Measurements from ENCODE around the gene PFKFB2.

Gene PFKFB2

GRCh38 chr1:207015791-207016190, 37.3 kb upstream of the PFKFB2 start:
- Mint-ChIP-seq H3K9me3 (no peaks in the 10 kb centered on the region), H3K27ac (no peak overlapping the region), H3K27me3 (ENCODE audit: low read depth) (peaks cover 20% of the 10 kb centered on the region), H3K4me1 (no peaks in the 10 kb centered on the region), H3K4me3 (no peak overlapping the region), H3K36me3 (ENCODE audit: low read depth) (no peaks in the 10 kb centered on the region)
- no peak for TF ChIP-seq CTCF (IDR thresholded peaks at IDR 0.05; ENCODE audit: unreplicated experiment in 3 of 3)

GRCh38 chr1:207017615-207018559, 35.2 kb upstream of the PFKFB2 start:
- no peak for TF ChIP-seq CTCF (IDR thresholded peaks at IDR 0.05; ENCODE audit: unreplicated experiment in 3 of 3)
- H3K36me3 Mint-ChIP-seq (ENCODE audit: low read depth): no peaks in the 10 kb centered on the region
- no peaks in the 10 kb centered on the region for H3K9me3 Mint-ChIP-seq
- no peak overlapping the region for H3K4me3 Mint-ChIP-seq
- H3K27me3 Mint-ChIP-seq (ENCODE audit: low read depth): peaks cover 23% of the 10 kb centered on the region
- no peak overlapping the region for H3K27ac Mint-ChIP-seq
- no peaks in the 10 kb centered on the region for H3K4me1 Mint-ChIP-seq

GRCh38 chr1:207018707-207019106, 34.4 kb upstream of the PFKFB2 start:
- H3K27ac Mint-ChIP-seq: no peak overlapping the region
- no peak for TF ChIP-seq CTCF (IDR thresholded peaks at IDR 0.05; ENCODE audit: unreplicated experiment in 3 of 3)
- no peaks in the 10 kb centered on the region for H3K9me3 Mint-ChIP-seq
- H3K4me3 Mint-ChIP-seq: no peak overlapping the region
- no peaks in the 10 kb centered on the region for H3K4me1 Mint-ChIP-seq
- no peaks in the 10 kb centered on the region for H3K36me3 Mint-ChIP-seq (ENCODE audit: low read depth)
- H3K27me3 Mint-ChIP-seq (ENCODE audit: low read depth): peaks cover 17% of the 10 kb centered on the region

- Mint-ChIP-seq H3K4me1 (no peaks in the 10 kb centered on the region), H3K4me3 (no peak overlapping the region), H3K36me3 (ENCODE audit: low read depth) (no peaks in the 10 kb centered on the region), H3K27ac (no peak overlapping the region), H3K27me3 (ENCODE audit: low read depth) (peaks cover 17% of the 10 kb centered on the region), H3K9me3 (no peaks in the 10 kb centered on the region)
- no peak for TF ChIP-seq CTCF (IDR thresholded peaks at IDR 0.05; ENCODE audit: unreplicated experiment in 3 of 3)
Observed at GRCh38 chr1:207019161-207019560, 33.9 kb upstream of the PFKFB2 start.

- H3K27ac Mint-ChIP-seq: no peak overlapping the region
- H3K4me3 Mint-ChIP-seq: no peak overlapping the region
- peaks cover 5% of the 10 kb centered on the region for H3K4me1 Mint-ChIP-seq
- H3K9me3 Mint-ChIP-seq: no peaks in the 10 kb centered on the region
- no peak for TF ChIP-seq CTCF (IDR thresholded peaks at IDR 0.05; ENCODE audit: unreplicated experiment in 3 of 3)
- H3K36me3 Mint-ChIP-seq (ENCODE audit: low read depth): no peaks in the 10 kb centered on the region
- peaks cover 19% of the 10 kb centered on the region for H3K27me3 Mint-ChIP-seq (ENCODE audit: low read depth)
Observed at GRCh38 chr1:207019661-207020060, 33.4 kb upstream of the PFKFB2 start.

Data from nephron (organoid).